ENCODE measurements around the gene SRSF6.
"Not testable (repeated sequence)": the region's sequence is repeated elsewhere in the genome, so short reads cannot be mapped to it uniquely, and the experiment has no call there.

Gene SRSF6

GRCh38 chr20:43434565-43434964, 23.1 kb upstream of the SRSF6 start:
- POLR2A ChIA-PET (ENCODE audit: low non-redundant PET) = no interaction called here
- no peak overlapping the region for H3K27ac ChIP-seq
- no peak for DNase-seq (ENCODE audit: low spot score)
- TF ChIP-seq, protein P1, sequence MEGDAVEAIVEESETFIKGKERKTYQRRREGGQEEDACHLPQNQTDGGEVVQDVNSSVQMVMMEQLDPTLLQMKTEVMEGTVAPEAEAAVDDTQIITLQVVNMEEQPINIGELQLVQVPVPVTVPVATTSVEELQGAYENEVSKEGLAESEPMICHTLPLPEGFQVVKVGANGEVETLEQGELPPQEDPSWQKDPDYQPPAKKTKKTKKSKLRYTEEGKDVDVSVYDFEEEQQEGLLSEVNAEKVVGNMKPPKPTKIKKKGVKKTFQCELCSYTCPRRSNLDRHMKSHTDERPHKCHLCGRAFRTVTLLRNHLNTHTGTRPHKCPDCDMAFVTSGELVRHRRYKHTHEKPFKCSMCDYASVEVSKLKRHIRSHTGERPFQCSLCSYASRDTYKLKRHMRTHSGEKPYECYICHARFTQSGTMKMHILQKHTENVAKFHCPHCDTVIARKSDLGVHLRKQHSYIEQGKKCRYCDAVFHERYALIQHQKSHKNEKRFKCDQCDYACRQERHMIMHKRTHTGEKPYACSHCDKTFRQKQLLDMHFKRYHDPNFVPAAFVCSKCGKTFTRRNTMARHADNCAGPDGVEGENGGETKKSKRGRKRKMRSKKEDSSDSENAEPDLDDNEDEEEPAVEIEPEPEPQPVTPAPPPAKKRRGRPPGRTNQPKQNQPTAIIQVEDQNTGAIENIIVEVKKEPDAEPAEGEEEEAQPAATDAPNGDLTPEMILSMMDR (conservative IDR thresholded peaks at IDR 0.05; ENCODE audit: low read depth) = no peak
- CTCF ChIA-PET = interaction anchor here (1.0 kb wide), 1 partner anchor 14 kb away, joined by 3 read pairs; no protein-coding TSS in a partner anchor

DNA sequence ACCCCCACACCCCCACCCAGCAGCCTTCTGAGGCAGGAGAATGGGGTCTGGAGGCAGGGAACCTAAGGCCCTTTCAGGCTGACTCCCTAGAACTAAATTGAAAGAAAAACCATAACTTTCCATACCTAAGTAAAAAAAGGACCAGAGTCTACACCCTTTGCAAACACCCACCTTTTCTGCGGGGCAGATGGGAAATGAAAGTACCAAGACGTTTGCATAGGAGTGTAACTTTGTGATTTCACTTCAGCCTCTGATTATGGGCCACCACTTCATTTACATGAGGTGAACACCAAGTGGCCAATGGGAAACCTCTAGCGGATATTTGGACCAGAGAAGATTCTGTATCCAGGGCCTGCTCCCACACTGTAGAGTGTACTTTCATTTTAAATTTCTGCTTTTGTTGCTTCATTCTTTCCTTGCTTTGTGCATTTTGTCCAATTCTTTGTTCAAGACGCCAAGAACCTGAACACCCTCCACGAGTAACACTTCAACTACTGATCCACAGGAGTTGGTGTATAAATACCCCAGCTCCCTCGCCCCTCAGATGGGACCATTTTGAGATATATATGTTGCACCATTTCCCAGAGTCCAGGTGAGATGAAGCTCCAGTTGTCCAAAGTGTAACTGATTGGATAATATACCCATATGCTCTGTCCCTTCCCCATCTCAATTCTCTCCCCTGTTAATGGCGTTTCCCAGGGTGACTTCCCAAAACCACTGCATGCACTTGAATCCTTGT, 18.9 kb upstream of the SRSF6 start:
- H3K27ac ChIP-seq = no peak overlapping the region
- DNase-seq (ENCODE audit: low spot score) = no peak
- ChIA-PET POLR2A (ENCODE audit: low non-redundant PET) (no interaction called here), CTCF (interaction anchor here (0.6 kb wide), 1 partner anchor 148 kb away, joined by 3 read pairs; no protein-coding TSS in a partner anchor)
- TF ChIP-seq, protein P1 (conservative IDR thresholded peaks at IDR 0.05; ENCODE audit: low read depth) = no peak

- POLR2A ChIA-PET (ENCODE audit: low non-redundant PET) = no interaction called here
- TF ChIP-seq, protein P1 (conservative IDR thresholded peaks at IDR 0.05; ENCODE audit: low read depth) = no peak
- H3K27ac ChIP-seq = no peak overlapping the region
- CTCF ChIA-PET = interaction anchor here (0.5 to 0.7 kb wide), 3 partner anchors 9 to 226 kb away, joined by 3 to 5 read pairs (median 3); no protein-coding TSS in a partner anchor
- no peak for DNase-seq (ENCODE audit: low spot score)
Observed at GRCh38 chr20:43440531-43440930, 17.2 kb upstream of the SRSF6 start.

DNA sequence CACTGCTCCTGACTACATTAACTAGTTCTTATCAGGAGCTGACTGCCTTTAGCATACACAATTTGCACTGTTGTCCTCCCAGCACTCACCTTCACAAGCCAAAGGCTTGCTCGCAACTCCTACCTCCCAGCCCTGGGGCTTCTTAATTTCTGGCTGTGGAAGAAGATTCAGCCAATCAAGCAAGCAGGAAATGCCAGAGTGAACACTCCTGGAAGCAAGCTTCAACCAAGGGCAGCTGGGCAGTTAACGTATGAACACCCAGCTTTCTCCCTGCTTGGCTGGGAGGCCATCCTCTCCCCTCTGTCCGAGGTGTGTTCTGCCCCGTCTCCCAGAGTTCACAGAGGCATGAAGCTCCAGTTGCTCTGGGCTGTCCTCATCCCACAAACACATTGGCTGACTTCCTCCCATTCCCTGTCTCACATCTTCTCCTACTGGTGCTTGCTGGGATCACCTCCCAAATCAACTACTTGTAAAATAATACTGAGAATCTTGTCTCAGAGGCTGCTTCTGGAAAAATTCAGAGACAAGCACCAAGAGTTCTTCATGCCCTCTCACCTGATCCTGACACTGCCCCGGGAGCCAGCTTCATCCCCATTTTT, 15.3 kb upstream of the SRSF6 start:
- DNase-seq (ENCODE audit: low spot score) = no peak
- TF ChIP-seq, protein P1 (conservative IDR thresholded peaks at IDR 0.05; ENCODE audit: low read depth) = no peak
- ChIA-PET POLR2A (ENCODE audit: low non-redundant PET) (no interaction called here), CTCF (interaction anchor here (1.0 kb wide), 1 partner anchor 96 kb away, joined by 3 read pairs; no protein-coding TSS in a partner anchor)
- H3K27ac ChIP-seq = no peak overlapping the region

GRCh38 chr20:43444107-43444506, 13.6 kb upstream of the SRSF6 start:
- ChIA-PET CTCF (interaction anchor here (1.0 to 1.1 kb wide), 2 partner anchors 11 to 35 kb away, joined by 3 to 4 read pairs; no protein-coding TSS in a partner anchor), POLR2A (ENCODE audit: low non-redundant PET) (no interaction called here)
- DNase-seq (ENCODE audit: low spot score) = no peak

DNA sequence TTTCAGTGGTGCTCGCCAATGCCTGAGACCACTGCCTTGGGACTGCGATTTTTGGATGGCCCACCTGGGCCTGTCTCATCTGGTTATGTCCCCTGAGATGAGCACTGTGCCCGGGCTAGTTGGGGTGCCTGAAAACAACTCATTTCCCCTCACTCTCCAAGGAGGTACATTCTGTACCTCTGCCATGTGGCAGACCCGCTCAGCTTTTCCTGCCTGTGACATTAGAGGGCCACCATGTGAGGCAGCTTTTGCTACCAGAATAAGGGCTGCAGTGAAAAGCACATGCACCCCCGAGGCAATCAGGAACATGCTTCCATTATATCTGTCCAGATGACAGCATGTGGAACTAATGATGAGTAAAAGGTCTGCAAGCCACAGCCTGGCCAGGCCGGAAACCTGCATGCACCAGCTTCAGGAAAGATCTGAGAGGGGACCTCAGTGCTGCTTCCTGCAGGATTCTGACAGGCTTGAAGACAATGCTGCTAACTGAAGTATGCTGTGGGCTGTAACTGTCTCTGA, 11.3 kb upstream of the SRSF6 start:
- ChIA-PET CTCF (interaction anchor here (0.6 to 0.7 kb wide), 2 partner anchors 91 to 1237 kb away, joined by 3 to 4 read pairs; no protein-coding TSS in a partner anchor), POLR2A (ENCODE audit: low non-redundant PET) (no interaction called here)
- no peak overlapping the region for H3K27ac ChIP-seq
- peak; percentile 68 for DNase-seq (ENCODE audit: low spot score)
- TF ChIP-seq, protein P1 (conservative IDR thresholded peaks at IDR 0.05; ENCODE audit: low read depth) = no peak

More at GRCh38 chr20:43444107-43444506, 13.6 kb upstream of the SRSF6 start:
- no peak overlapping the region for H3K27ac ChIP-seq
- TF ChIP-seq, protein P1 (conservative IDR thresholded peaks at IDR 0.05; ENCODE audit: low read depth) = no peak

- H3K27ac ChIP-seq; POLR2A ChIA-PET (ENCODE audit: low non-redundant PET); DNase-seq (ENCODE audit: low spot score): not testable (repeated sequence)
- CTCF ChIA-PET = interaction anchor here (0.6 to 2.1 kb wide), 26 partner anchors 9 to 1851 kb away, joined by 3 to 10 read pairs (median 4); partner anchors contain the start of genes L3MBTL1, SGK2 and SRSF6
Observed at GRCh38 chr20:43448431-43448747, 9.3 kb upstream of the SRSF6 start.
